Hepatocyte (in vitro differentiated cells): ENCODE data around the gene CYP4F12.

Source experiments
- EZH2 ChIP-seq: fragments of 200-600 bp; sonication (generic); IDR thresholded peaks from 2 replicates; pipeline ENCODE4 v1.6.1; 2016; ENCODE audit warnings: antibody characterized with exemption, mild to moderate bottlenecking, borderline replicate concordance
- TF ChIP-seq, protein P1 (sequence below): fragments of 200-600 bp; sonication (generic); IDR thresholded peaks from 2 replicates; pipeline ENCODE4 v1.5.1; 2016; ENCODE audit warnings: antibody characterized with exemption, mild to moderate bottlenecking; ENCODE audit not compliant: poor library complexity

DNA sequence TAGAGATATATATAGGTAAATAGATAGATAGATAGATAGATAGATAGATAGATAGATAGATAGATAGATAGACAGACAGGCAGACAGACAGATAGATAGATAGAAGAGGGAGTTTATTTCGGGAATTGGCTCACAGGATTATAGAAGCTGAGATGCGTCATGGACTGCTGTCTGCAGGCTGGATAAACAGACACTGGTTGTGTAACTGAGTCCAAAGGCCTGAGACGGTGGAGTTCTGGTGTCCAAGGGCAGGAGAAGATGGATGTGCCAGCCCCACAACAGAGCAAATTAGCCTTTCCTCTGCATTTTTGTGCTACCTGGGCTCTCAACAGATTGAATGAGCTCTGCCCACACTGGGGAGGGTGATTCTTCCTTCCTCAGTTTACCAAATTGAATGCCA lies 29.5 kb upstream of the CYP4F12 start:
- TF ChIP-seq, protein P1, sequence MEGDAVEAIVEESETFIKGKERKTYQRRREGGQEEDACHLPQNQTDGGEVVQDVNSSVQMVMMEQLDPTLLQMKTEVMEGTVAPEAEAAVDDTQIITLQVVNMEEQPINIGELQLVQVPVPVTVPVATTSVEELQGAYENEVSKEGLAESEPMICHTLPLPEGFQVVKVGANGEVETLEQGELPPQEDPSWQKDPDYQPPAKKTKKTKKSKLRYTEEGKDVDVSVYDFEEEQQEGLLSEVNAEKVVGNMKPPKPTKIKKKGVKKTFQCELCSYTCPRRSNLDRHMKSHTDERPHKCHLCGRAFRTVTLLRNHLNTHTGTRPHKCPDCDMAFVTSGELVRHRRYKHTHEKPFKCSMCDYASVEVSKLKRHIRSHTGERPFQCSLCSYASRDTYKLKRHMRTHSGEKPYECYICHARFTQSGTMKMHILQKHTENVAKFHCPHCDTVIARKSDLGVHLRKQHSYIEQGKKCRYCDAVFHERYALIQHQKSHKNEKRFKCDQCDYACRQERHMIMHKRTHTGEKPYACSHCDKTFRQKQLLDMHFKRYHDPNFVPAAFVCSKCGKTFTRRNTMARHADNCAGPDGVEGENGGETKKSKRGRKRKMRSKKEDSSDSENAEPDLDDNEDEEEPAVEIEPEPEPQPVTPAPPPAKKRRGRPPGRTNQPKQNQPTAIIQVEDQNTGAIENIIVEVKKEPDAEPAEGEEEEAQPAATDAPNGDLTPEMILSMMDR = no peak
- TF ChIP-seq EZH2 = no peak
